ENCODE results near the gene PPP2R2C. TPM values are rescaled to one million over a fixed set of nuclear protein-coding genes. Genes with fewer than 3 reads are reported as not detected.

PPP2R2C gene
- total RNA-seq, 2 donors from 2014 or later: not detected

GRCh38 chr4:6364581-6364980 is 107.8 kb downstream of the PPP2R2C start:
- Mint-ChIP-seq H3K27me3 (peaks cover 16% of the 10 kb centered on the region), H3K4me3 (no peak overlapping the region), H3K36me3 (ENCODE audit: low read depth) (no peaks in the 10 kb centered on the region), H3K9me3 (no peaks in the 10 kb centered on the region), H3K27ac (no peak overlapping the region), H3K4me1 (no peaks in the 10 kb centered on the region)
- ATAC-seq (replicated peaks): no peak

GRCh38 chr4:6364146-6364545 is 108.3 kb downstream of the PPP2R2C start:
- Mint-ChIP-seq H3K4me1 (no peaks in the 10 kb centered on the region), H3K4me3 (no peak overlapping the region), H3K9me3 (no peaks in the 10 kb centered on the region), H3K27ac (no peak overlapping the region), H3K36me3 (ENCODE audit: low read depth) (no peaks in the 10 kb centered on the region), H3K27me3 (peaks cover 16% of the 10 kb centered on the region)
- no peak for ATAC-seq (replicated peaks)

GRCh38 chr4:6362896-6363295 is 109.5 kb downstream of the PPP2R2C start:
- H3K4me3 Mint-ChIP-seq: no peak overlapping the region
- ATAC-seq (replicated peaks): no peak
- peaks cover 9% of the 10 kb centered on the region for H3K27me3 Mint-ChIP-seq
- H3K36me3 Mint-ChIP-seq (ENCODE audit: low read depth): no peaks in the 10 kb centered on the region
- H3K4me1 Mint-ChIP-seq: no peaks in the 10 kb centered on the region
- no peaks in the 10 kb centered on the region for H3K9me3 Mint-ChIP-seq
- H3K27ac Mint-ChIP-seq: no peak overlapping the region

- Mint-ChIP-seq H3K4me1 (no peaks in the 10 kb centered on the region), H3K27ac (no peak overlapping the region), H3K9me3 (no peaks in the 10 kb centered on the region), H3K36me3 (ENCODE audit: low read depth) (no peaks in the 10 kb centered on the region), H3K27me3 (peaks cover 9% of the 10 kb centered on the region), H3K4me3 (no peak overlapping the region)
- ATAC-seq (replicated peaks): no peak
Observed at GRCh38 chr4:6362243-6362885, 110.0 kb downstream of the PPP2R2C start.

- no peaks in the 10 kb centered on the region for H3K9me3 Mint-ChIP-seq
- H3K27me3 Mint-ChIP-seq: peaks cover 9% of the 10 kb centered on the region
- H3K27ac Mint-ChIP-seq: no peak overlapping the region
- no peaks in the 10 kb centered on the region for H3K36me3 Mint-ChIP-seq (ENCODE audit: low read depth)
- ATAC-seq (replicated peaks): no peak
- no peak overlapping the region for H3K4me3 Mint-ChIP-seq
- H3K4me1 Mint-ChIP-seq: no peaks in the 10 kb centered on the region
Observed at GRCh38 chr4:6361076-6361784, 111.2 kb downstream of the PPP2R2C start.

GRCh38 chr4:6360385-6360784 is 112.0 kb downstream of the PPP2R2C start:
- Mint-ChIP-seq H3K27ac (no peak overlapping the region), H3K27me3 (peaks cover 9% of the 10 kb centered on the region), H3K9me3 (no peaks in the 10 kb centered on the region), H3K4me1 (no peaks in the 10 kb centered on the region), H3K4me3 (no peak overlapping the region), H3K36me3 (ENCODE audit: low read depth) (no peaks in the 10 kb centered on the region)
- no peak for ATAC-seq (replicated peaks)

GRCh38 chr4:6359536-6360308 is 112.7 kb downstream of the PPP2R2C start:
- Mint-ChIP-seq H3K27me3 (peaks cover 13% of the 10 kb centered on the region), H3K9me3 (no peaks in the 10 kb centered on the region), H3K36me3 (ENCODE audit: low read depth) (no peaks in the 10 kb centered on the region), H3K4me3 (no peak overlapping the region), H3K27ac (no peak overlapping the region), H3K4me1 (no peaks in the 10 kb centered on the region)
- ATAC-seq (replicated peaks): no peak

GRCh38 chr4:6357476-6357875 is 114.9 kb downstream of the PPP2R2C start:
- no peak for ATAC-seq (replicated peaks)
- Mint-ChIP-seq H3K4me1 (no peaks in the 10 kb centered on the region), H3K4me3 (no peak overlapping the region), H3K9me3 (no peaks in the 10 kb centered on the region), H3K27ac (no peak overlapping the region), H3K36me3 (ENCODE audit: low read depth) (no peaks in the 10 kb centered on the region), H3K27me3 (peaks cover 12% of the 10 kb centered on the region)

- no peak for ATAC-seq (replicated peaks)
- Mint-ChIP-seq H3K4me1 (no peaks in the 10 kb centered on the region), H3K4me3 (no peak overlapping the region), H3K27ac (no peak overlapping the region), H3K27me3 (peaks cover 10% of the 10 kb centered on the region), H3K9me3 (no peaks in the 10 kb centered on the region), H3K36me3 (ENCODE audit: low read depth) (no peaks in the 10 kb centered on the region)
Observed at GRCh38 chr4:6356076-6356560, 116.3 kb downstream of the PPP2R2C start.

GRCh38 chr4:6355052-6355451 is 117.4 kb downstream of the PPP2R2C start:
- peaks cover 10% of the 10 kb centered on the region for H3K27me3 Mint-ChIP-seq

GRCh38 chr4:6354626-6355025 is 117.8 kb downstream of the PPP2R2C start:
- H3K4me3 Mint-ChIP-seq: no peak overlapping the region

More at GRCh38 chr4:6355052-6355451, 117.4 kb downstream of the PPP2R2C start:
- H3K4me3 Mint-ChIP-seq: no peak overlapping the region
- H3K36me3 Mint-ChIP-seq (ENCODE audit: low read depth): no peaks in the 10 kb centered on the region
- H3K9me3 Mint-ChIP-seq: no peaks in the 10 kb centered on the region
- ATAC-seq (replicated peaks): no peak
- no peaks in the 10 kb centered on the region for H3K4me1 Mint-ChIP-seq
- no peak overlapping the region for H3K27ac Mint-ChIP-seq

GRCh38 chr4:6354119-6354518 is 118.3 kb downstream of the PPP2R2C start:
- H3K9me3 Mint-ChIP-seq: no peaks in the 10 kb centered on the region
- ATAC-seq (replicated peaks): no peak
- no peaks in the 10 kb centered on the region for H3K36me3 Mint-ChIP-seq (ENCODE audit: low read depth)
- H3K4me1 Mint-ChIP-seq: no peaks in the 10 kb centered on the region
- H3K27ac Mint-ChIP-seq: no peak overlapping the region
- H3K4me3 Mint-ChIP-seq: no peak overlapping the region
- H3K27me3 Mint-ChIP-seq: peaks cover 10% of the 10 kb centered on the region

More at GRCh38 chr4:6354626-6355025, 117.8 kb downstream of the PPP2R2C start:
- no peaks in the 10 kb centered on the region for H3K36me3 Mint-ChIP-seq (ENCODE audit: low read depth)
- no peaks in the 10 kb centered on the region for H3K4me1 Mint-ChIP-seq
- H3K27ac Mint-ChIP-seq: no peak overlapping the region
- H3K27me3 Mint-ChIP-seq: peaks cover 10% of the 10 kb centered on the region
- ATAC-seq (replicated peaks): no peak
- H3K9me3 Mint-ChIP-seq: no peaks in the 10 kb centered on the region

GRCh38 chr4:6352031-6352692 is 120.3 kb downstream of the PPP2R2C start:
- Mint-ChIP-seq H3K9me3 (no peaks in the 10 kb centered on the region), H3K36me3 (ENCODE audit: low read depth) (no peaks in the 10 kb centered on the region), H3K4me1 (no peaks in the 10 kb centered on the region), H3K27me3 (peaks cover 15% of the 10 kb centered on the region), H3K27ac (no peak overlapping the region), H3K4me3 (no peak overlapping the region)
- ATAC-seq (replicated peaks): no peak

GRCh38 chr4:6351246-6352000 is 121.0 kb downstream of the PPP2R2C start:
- Mint-ChIP-seq H3K9me3 (no peaks in the 10 kb centered on the region), H3K4me1 (no peaks in the 10 kb centered on the region), H3K36me3 (ENCODE audit: low read depth) (no peaks in the 10 kb centered on the region), H3K27me3 (peaks cover 15% of the 10 kb centered on the region), H3K4me3 (no peak overlapping the region), H3K27ac (no peak overlapping the region)
- no peak for ATAC-seq (replicated peaks)

All from activated T-helper 17 cell treated with anti-CD3 and anti-CD28 coated beads, Interleukin-2, amount 50 U/mL, for 72 hours (primary cell).